ENCODE data around the gene SORCS2. TPM values are rescaled to one million over a fixed set of nuclear protein-coding genes. Genes with fewer than 3 reads are reported as not detected.
A peak's percentile ranks its signal among the peaks of the same experiment; 100 is the strongest.

The SORCS2 gene
- total and polyA plus RNA-seq, 2 of the 13 experiments (the other 11 are each of a cell fraction or from before 2014, with no cell fraction given): 0.82 to 1.0 TPM

DNA sequence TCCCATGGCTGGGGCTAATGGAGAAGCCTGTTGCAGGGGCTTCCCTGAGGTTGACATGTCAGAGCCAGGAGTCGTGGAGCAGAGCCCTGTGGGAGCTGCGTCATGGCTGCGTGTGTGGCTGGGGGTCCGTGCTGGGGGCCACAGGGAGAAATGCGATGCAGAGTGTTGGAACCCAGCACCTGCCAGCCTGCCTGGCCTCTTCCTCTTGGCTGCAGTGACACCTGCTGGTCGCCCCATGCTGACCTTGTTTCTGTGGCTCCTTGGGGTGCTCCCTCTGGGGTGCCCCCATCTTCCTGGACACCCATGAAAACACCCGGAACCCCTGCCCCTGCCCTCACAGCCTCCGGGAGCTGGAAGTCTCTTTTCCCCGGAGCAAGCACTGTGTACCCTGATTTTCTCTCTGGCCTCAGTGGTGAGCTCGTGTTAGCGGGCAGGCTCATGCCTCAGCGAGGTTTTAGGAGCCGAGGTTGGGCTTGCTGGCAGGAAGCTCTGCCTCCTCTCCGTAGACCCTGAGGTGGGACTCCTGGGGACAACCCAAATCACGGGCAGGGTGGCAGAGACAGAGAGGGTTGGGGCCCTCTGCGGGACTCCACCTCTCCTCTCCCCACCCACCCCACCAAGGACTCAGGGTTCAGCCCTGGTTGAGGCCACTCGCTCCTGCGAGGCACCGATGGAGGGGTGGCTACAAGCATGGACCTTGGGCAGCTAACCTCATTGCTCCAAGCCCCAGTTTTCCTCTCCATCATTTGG, 103.7 kb downstream of the SORCS2 start (continued):
- TF ChIP-seq, protein P1, sequence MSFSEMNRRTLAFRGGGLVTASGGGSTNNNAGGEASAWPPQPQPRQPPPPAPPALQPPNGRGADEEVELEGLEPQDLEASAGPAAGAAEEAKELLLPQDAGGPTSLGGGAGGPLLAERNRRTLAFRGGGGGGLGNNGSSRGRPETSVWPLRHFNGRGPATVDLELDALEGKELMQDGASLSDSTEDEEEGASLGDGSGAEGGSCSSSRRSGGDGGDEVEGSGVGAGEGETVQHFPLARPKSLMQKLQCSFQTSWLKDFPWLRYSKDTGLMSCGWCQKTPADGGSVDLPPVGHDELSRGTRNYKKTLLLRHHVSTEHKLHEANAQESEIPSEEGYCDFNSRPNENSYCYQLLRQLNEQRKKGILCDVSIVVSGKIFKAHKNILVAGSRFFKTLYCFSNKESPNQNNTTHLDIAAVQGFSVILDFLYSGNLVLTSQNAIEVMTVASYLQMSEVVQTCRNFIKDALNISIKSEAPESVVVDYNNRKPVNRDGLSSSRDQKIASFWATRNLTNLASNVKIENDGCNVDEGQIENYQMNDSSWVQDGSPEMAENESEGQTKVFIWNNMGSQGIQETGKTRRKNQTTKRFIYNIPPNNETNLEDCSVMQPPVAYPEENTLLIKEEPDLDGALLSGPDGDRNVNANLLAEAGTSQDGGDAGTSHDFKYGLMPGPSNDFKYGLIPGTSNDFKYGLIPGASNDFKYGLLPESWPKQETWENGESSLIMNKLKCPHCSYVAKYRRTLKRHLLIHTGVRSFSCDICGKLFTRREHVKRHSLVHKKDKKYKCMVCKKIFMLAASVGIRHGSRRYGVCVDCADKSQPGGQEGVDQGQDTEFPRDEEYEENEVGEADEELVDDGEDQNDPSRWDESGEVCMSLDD (CRISPR knock-in tag; IDR thresholded peaks at IDR 0.05; ENCODE audit: borderline replicate concordance): peak; percentile 33; the same call in 1 of the 2 replicates

DNA sequence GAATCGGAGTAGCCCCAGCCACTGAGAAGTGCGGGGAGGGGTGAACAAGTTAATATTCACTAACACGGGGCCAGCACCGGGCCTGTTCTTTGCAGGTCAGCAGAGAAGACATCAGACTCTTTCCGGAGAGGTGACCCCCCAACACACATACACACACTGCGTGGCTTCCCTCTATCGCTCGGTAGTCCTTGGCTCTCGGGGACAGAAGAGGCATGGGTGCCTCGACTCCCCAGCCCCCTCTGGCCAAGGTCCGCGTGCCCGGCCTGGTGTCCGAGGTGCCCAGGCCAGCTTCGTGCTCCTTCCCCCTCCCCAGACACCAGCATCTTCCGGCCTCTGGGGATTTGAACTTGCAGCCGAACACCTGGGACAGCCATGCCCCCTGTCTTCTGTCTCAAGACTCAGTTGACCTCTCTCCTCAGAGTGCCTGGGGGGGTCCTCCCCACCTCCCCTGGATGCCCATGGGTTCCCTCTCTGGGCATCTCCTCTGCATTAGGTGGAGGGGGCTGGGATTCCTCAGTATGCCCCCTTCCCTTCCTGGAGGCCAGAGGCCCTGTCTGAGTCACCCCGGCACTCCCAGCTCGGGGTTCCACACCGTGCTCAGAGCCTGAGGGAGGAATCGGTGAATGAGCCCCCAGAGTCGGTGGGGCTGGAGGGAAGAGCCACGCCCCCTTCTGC, 104.5 kb downstream of the SORCS2 start:
- Histone ChIP-seq H3K27me3 (ENCODE audit: control insufficient read depth in 1 of 2, insufficient read depth in 2 of 2, low read length in 2 of 2) (peaks cover 11 to 70% of the 10 kb centered on the region in 2 experiments; a peak in 4 of 5 replicates), H3K4me1 (ENCODE audit: insufficient read depth, low read length) (no peaks in the 10 kb centered on the region), H3K4me2 (ENCODE audit: low read depth, low read length) (no peak overlapping the region), H4K20me1 (ENCODE audit: insufficient read depth, low read length) (peaks cover 3% of the 10 kb centered on the region; the same call in 1 of the 2 replicates), H3K9ac (ENCODE audit: insufficient read depth, low read depth, low read length) (no peak overlapping the region), H3K79me2 (ENCODE audit: insufficient read depth, low read length) (no peaks in the 10 kb centered on the region), H3K36me3 (replicated peaks in 1 of 2; ENCODE audit: control insufficient read depth in 1 of 2, insufficient read depth in 2 of 2, low read length in 2 of 2) (no peaks in the 10 kb centered on the region), H3K9me3 (ENCODE audit: low read length) (no peaks in the 10 kb centered on the region), H2AFZ (ENCODE audit: low read length) (no peak overlapping the region), H3K27ac (ENCODE audit: extremely low read length, insufficient read depth, low read length) (no peak overlapping the region), H3K4me3 (replicated peaks in 1 of 3; ENCODE audit: insufficient read depth in 1 of 3, low read depth in 2 of 3, low read length in 3 of 3) (no peak overlapping the region)
- 63% methylated on average over 13 of the region's 23 CpGs for WGBS (ENCODE audit: low lambda C conversion rate)
- DNase-seq (ENCODE audit: low spot score): no peak
- in situ Hi-C loops (cut with HindIII; ENCODE audit: extremely low pct_ligation_motif_present, low pct_unique_long_range_greater_than_20kb) (no loop called here), intact Hi-C loops (cut with micrococcal nuclease; ENCODE audit: unreplicated experiment) (loop anchor here (1.0 kb wide), 1 partner anchor 104 kb away; the partner anchor contains the start of gene SORCS2)
- no peak for ATAC-seq
- no TSS peak for BruUV-seq (replicated peaks)
- POLR2A ChIA-PET: no interaction called here
- no peak for FAIRE-seq
- no peak for TF ChIP-seq ZNF33A (CRISPR knock-in tag; IDR thresholded peaks at IDR 0.05; ENCODE audit: borderline replicate concordance)
- no peak for TF ChIP-seq ZNF430 (CRISPR knock-in tag; IDR thresholded peaks at IDR 0.05)
- TF ChIP-seq ZFP36L2 (CRISPR knock-in tag; IDR thresholded peaks at IDR 0.05): no peak
- no peak for TF ChIP-seq ZNF720 (CRISPR knock-in tag; IDR thresholded peaks at IDR 0.05)
- no peak for TF ChIP-seq MED1 (CRISPR knock-in tag; IDR thresholded peaks at IDR 0.05)
- CTCF ChIA-PET (ENCODE audit: low intra/inter-chr PET ratio, low total read pairs): interaction anchor here (0.8 kb wide), 1 partner anchor 103 kb away, joined by 3 read pairs; no protein-coding TSS in a partner anchor
